Neutrophil (primary cell): ENCODE data around the gene RPN2.
"Not testable (repeated sequence)": the region's sequence is repeated elsewhere in the genome, so short reads cannot be mapped to it uniquely, and the experiment has no call there.

Source experiments
- H3K27ac ChIP-seq: fragments of 200-600 bp; sonication (generic); 2 replicates; pipeline ENCODE4 v1.5.1; 2016; ENCODE audit warnings: mild to moderate bottlenecking, moderate library complexity
- H3K27me3 ChIP-seq: fragments of 200-600 bp; sonication (generic); 2 replicates; pipeline ENCODE4 v1.6.0; 2016; ENCODE audit warnings: mild to moderate bottlenecking
- H3K36me3 ChIP-seq: fragments of 200-600 bp; sonication (generic); 2 replicates; pipeline ENCODE4 v1.5.1; 2017
- H3K4me1 ChIP-seq, 2 experiments: fragments of 200-600 bp in 1 of 2; sonication (generic) in 1 of 2; 1 replicate in 1 of 2; 2 replicates in 1 of 2; pipeline versions ENCODE4 v1.5.1 to v1.6.1; 2013 to 2016; ENCODE audit warnings: low read depth in 1 of 2, low read length in 1 of 2, mild to moderate bottlenecking in 1 of 2, moderate library complexity in 1 of 2; ENCODE audit not compliant: control insufficient read depth in 1 of 2, insufficient read depth in 1 of 2
- H3K4me3 ChIP-seq, 2 experiments: fragments of 200-600 bp in 1 of 2; sonication (generic) in 1 of 2; 1 replicate in 1 of 2; 2 replicates in 1 of 2; pipeline ENCODE4 v1.5.1; 2013 to 2016; ENCODE audit warnings: low read depth in 1 of 2, low read length in 1 of 2, mild to moderate bottlenecking in 1 of 2, moderate library complexity in 1 of 2
- H3K9me3 ChIP-seq: fragments of 200-600 bp; sonication (generic); 2 replicates; pipeline ENCODE4 v1.5.1; 2016
- CTCF ChIP-seq: fragments of 200-600 bp; sonication (generic); IDR thresholded peaks from 2 replicates; pipeline ENCODE4 v1.5.1; 2016; ENCODE audit warnings: antibody characterized with exemption

The RPN2 gene

GRCh38 chr20:37144856-37145404 is 34.2 kb upstream of the RPN2 start:
- Histone ChIP-seq H3K4me3 (no peak overlapping the region), H3K9me3 (no peaks in the 10 kb centered on the region), H3K4me1 (no peaks in the 10 kb centered on the region), H3K27ac (no peak overlapping the region), H3K27me3 (no peaks in the 10 kb centered on the region), H3K36me3 (no peaks in the 10 kb centered on the region)
- no peak for TF ChIP-seq CTCF

GRCh38 chr20:37147250-37147649 is 31.9 kb upstream of the RPN2 start:
- Histone ChIP-seq H3K4me3 (no peak overlapping the region), H3K36me3 (no peaks in the 10 kb centered on the region), H3K27ac (no peak overlapping the region), H3K4me1 (no peaks in the 10 kb centered on the region), H3K9me3 (no peaks in the 10 kb centered on the region), H3K27me3 (no peaks in the 10 kb centered on the region)
- TF ChIP-seq CTCF, result no peak

GRCh38 chr20:37150864-37151263 is 28.3 kb upstream of the RPN2 start:
- not testable (repeated sequence) for H3K4me1 ChIP-seq, H3K4me3 ChIP-seq, H3K36me3 ChIP-seq, H3K27me3 ChIP-seq, H3K9me3 ChIP-seq, H3K27ac ChIP-seq

- H3K27me3 ChIP-seq, result no peaks in the 10 kb centered on the region
- H3K36me3 ChIP-seq, result no peaks in the 10 kb centered on the region
- no peak overlapping the region for H3K27ac ChIP-seq
- H3K4me1 ChIP-seq, result no peaks in the 10 kb centered on the region
- no peak for TF ChIP-seq CTCF
- no peak overlapping the region for H3K4me3 ChIP-seq
- H3K9me3 ChIP-seq, result no peaks in the 10 kb centered on the region
Observed at GRCh38 chr20:37151529-37151928, 27.6 kb upstream of the RPN2 start.

GRCh38 chr20:37152284-37152683 is 26.8 kb upstream of the RPN2 start:
- no peak overlapping the region for H3K27ac ChIP-seq
- H3K4me1 ChIP-seq, result no peaks in the 10 kb centered on the region
- H3K27me3 ChIP-seq, result no peaks in the 10 kb centered on the region
- H3K9me3 ChIP-seq, result no peaks in the 10 kb centered on the region
- no peaks in the 10 kb centered on the region for H3K36me3 ChIP-seq
- TF ChIP-seq CTCF, result no peak
- H3K4me3 ChIP-seq, result no peak overlapping the region

GRCh38 chr20:37154684-37155298 is 24.3 kb upstream of the RPN2 start:
- Histone ChIP-seq H3K27me3 (no peaks in the 10 kb centered on the region), H3K36me3 (no peaks in the 10 kb centered on the region)

More at GRCh38 chr20:37154684-37155298, 24.3 kb upstream of the RPN2 start:
- no peak for TF ChIP-seq CTCF
- Histone ChIP-seq H3K9me3 (no peaks in the 10 kb centered on the region), H3K4me1 (no peaks in the 10 kb centered on the region), H3K4me3 (no peak overlapping the region), H3K27ac (no peak overlapping the region)
